Measurements from ENCODE around the gene ROR2. TPM values are rescaled to one million over a fixed set of nuclear protein-coding genes. Genes with fewer than 3 reads are reported as not detected.

The ROR2 gene
- total RNA-seq, 2 experiments from 2014 or later: 0.05 TPM

- ChIA-PET CTCF (no interaction called here), POLR2A (no interaction called here)
- Mint-ChIP-seq H3K9me3 (ENCODE audit: insufficient read depth) (no peaks in the 10 kb centered on the region), H3K36me3 (ENCODE audit: low read depth) (no peaks in the 10 kb centered on the region), H3K27me3 (ENCODE audit: low read depth) (peaks cover 8% of the 10 kb centered on the region), H3K27ac (no peak overlapping the region), H3K4me3 (no peak overlapping the region), H3K4me1 (ENCODE audit: low read depth) (no peaks in the 10 kb centered on the region)
- DNase-seq (no peak), ATAC-seq (no peak)
Observed at GRCh38 chr9:91664663-91665062, 285.4 kb downstream of the ROR2 start.

- DNase-seq (no peak), ATAC-seq (no peak)
- H3K27ac Mint-ChIP-seq: no peak overlapping the region
- H3K27me3 Mint-ChIP-seq (ENCODE audit: low read depth): peaks cover 6% of the 10 kb centered on the region
- H3K36me3 Mint-ChIP-seq (ENCODE audit: low read depth): no peaks in the 10 kb centered on the region
- no peaks in the 10 kb centered on the region for H3K9me3 Mint-ChIP-seq (ENCODE audit: insufficient read depth)
- H3K4me1 Mint-ChIP-seq (ENCODE audit: low read depth): no peaks in the 10 kb centered on the region
- ChIA-PET CTCF (no interaction called here), POLR2A (no interaction called here)
- H3K4me3 Mint-ChIP-seq: no peak overlapping the region
Observed at GRCh38 chr9:91663858-91664257, 286.2 kb downstream of the ROR2 start.

- Mint-ChIP-seq H3K9me3 (ENCODE audit: insufficient read depth) (no peaks in the 10 kb centered on the region), H3K4me1 (ENCODE audit: low read depth) (no peaks in the 10 kb centered on the region), H3K4me3 (no peak overlapping the region), H3K27me3 (ENCODE audit: low read depth) (peaks cover 4% of the 10 kb centered on the region), H3K36me3 (ENCODE audit: low read depth) (no peaks in the 10 kb centered on the region), H3K27ac (no peak overlapping the region)
- ATAC-seq (no peak), DNase-seq (no peak)
- ChIA-PET POLR2A (no interaction called here), CTCF (interaction anchor here (1.0 kb wide), 1 partner anchor 22 kb away, joined by 3 read pairs; no protein-coding TSS in a partner anchor)
Observed at GRCh38 chr9:91661451-91661850, 288.6 kb downstream of the ROR2 start.

GRCh38 chr9:91660521-91660920, 289.5 kb downstream of the ROR2 start:
- no peaks in the 10 kb centered on the region for H3K36me3 Mint-ChIP-seq (ENCODE audit: low read depth)
- no peak overlapping the region for H3K4me3 Mint-ChIP-seq
- no peak overlapping the region for H3K27ac Mint-ChIP-seq
- DNase-seq: no peak
- no peak for ATAC-seq
- H3K4me1 Mint-ChIP-seq (ENCODE audit: low read depth): no peaks in the 10 kb centered on the region
- ChIA-PET POLR2A (no interaction called here), CTCF (interaction anchor here (1.0 to 1.7 kb wide), 2 partner anchors 23 to 65 kb away, joined by 3 to 5 read pairs; no protein-coding TSS in a partner anchor)
- H3K9me3 Mint-ChIP-seq (ENCODE audit: insufficient read depth): no peaks in the 10 kb centered on the region
- peaks cover 2% of the 10 kb centered on the region for H3K27me3 Mint-ChIP-seq (ENCODE audit: low read depth)

- no peak overlapping the region for H3K4me3 Mint-ChIP-seq
- no peaks in the 10 kb centered on the region for H3K36me3 Mint-ChIP-seq (ENCODE audit: low read depth)
- DNase-seq (peak; percentile 25), ATAC-seq (no peak)
- no peaks in the 10 kb centered on the region for H3K9me3 Mint-ChIP-seq (ENCODE audit: insufficient read depth)
- H3K27me3 Mint-ChIP-seq (ENCODE audit: low read depth): peaks cover 2% of the 10 kb centered on the region
- ChIA-PET CTCF (interaction anchor here (1.5 to 1.7 kb wide), 2 partner anchors 66 to 68 kb away, joined by 5 to 6 read pairs; no protein-coding TSS in a partner anchor), POLR2A (no interaction called here)
- H3K4me1 Mint-ChIP-seq (ENCODE audit: low read depth): no peaks in the 10 kb centered on the region
- H3K27ac Mint-ChIP-seq: no peak overlapping the region
Observed at GRCh38 chr9:91659529-91660495, 290.2 kb downstream of the ROR2 start.

- Mint-ChIP-seq H3K4me3 (no peak overlapping the region), H3K4me1 (ENCODE audit: low read depth) (no peaks in the 10 kb centered on the region), H3K36me3 (ENCODE audit: low read depth) (no peaks in the 10 kb centered on the region), H3K27me3 (ENCODE audit: low read depth) (peaks cover 8% of the 10 kb centered on the region), H3K9me3 (ENCODE audit: insufficient read depth) (no peaks in the 10 kb centered on the region), H3K27ac (no peak overlapping the region)
- POLR2A ChIA-PET: no interaction called here
- CTCF ChIA-PET: interaction anchor here (1.5 to 1.7 kb wide), 2 partner anchors 67 to 69 kb away, joined by 5 to 6 read pairs; no protein-coding TSS in a partner anchor
- ATAC-seq (no peak), DNase-seq (no peak)
Observed at GRCh38 chr9:91658513-91659105, 291.4 kb downstream of the ROR2 start.

- Mint-ChIP-seq H3K36me3 (ENCODE audit: low read depth) (no peaks in the 10 kb centered on the region), H3K27me3 (ENCODE audit: low read depth) (peaks cover 15% of the 10 kb centered on the region), H3K9me3 (ENCODE audit: insufficient read depth) (no peaks in the 10 kb centered on the region), H3K4me1 (ENCODE audit: low read depth) (no peaks in the 10 kb centered on the region), H3K4me3 (no peak overlapping the region), H3K27ac (no peak overlapping the region)
- CTCF ChIA-PET: no interaction called here
- ATAC-seq: no peak
- POLR2A ChIA-PET: no interaction called here
- DNase-seq: no peak
Observed at GRCh38 chr9:91657501-91657900, 292.5 kb downstream of the ROR2 start.

GRCh38 chr9:91655658-91656057, 294.4 kb downstream of the ROR2 start:
- H3K27me3 Mint-ChIP-seq (ENCODE audit: low read depth): peaks cover 20% of the 10 kb centered on the region
- ATAC-seq: no peak

GRCh38 chr9:91655215-91655614, 294.8 kb downstream of the ROR2 start:
- ChIA-PET CTCF (no interaction called here), POLR2A (no interaction called here)
- Mint-ChIP-seq H3K9me3 (ENCODE audit: insufficient read depth) (no peaks in the 10 kb centered on the region), H3K4me3 (no peak overlapping the region), H3K4me1 (ENCODE audit: low read depth) (no peaks in the 10 kb centered on the region), H3K36me3 (ENCODE audit: low read depth) (no peaks in the 10 kb centered on the region), H3K27ac (no peak overlapping the region), H3K27me3 (ENCODE audit: low read depth) (peaks cover 21% of the 10 kb centered on the region)
- no peak for ATAC-seq
- DNase-seq: no peak

More at GRCh38 chr9:91655658-91656057, 294.4 kb downstream of the ROR2 start:
- H3K36me3 Mint-ChIP-seq (ENCODE audit: low read depth): no peaks in the 10 kb centered on the region
- no peaks in the 10 kb centered on the region for H3K4me1 Mint-ChIP-seq (ENCODE audit: low read depth)
- no peak for DNase-seq
- H3K4me3 Mint-ChIP-seq: no peak overlapping the region
- no peak overlapping the region for H3K27ac Mint-ChIP-seq
- ChIA-PET CTCF (no interaction called here), POLR2A (no interaction called here)
- no peaks in the 10 kb centered on the region for H3K9me3 Mint-ChIP-seq (ENCODE audit: insufficient read depth)

- H3K4me3 Mint-ChIP-seq: no peak overlapping the region
- no peaks in the 10 kb centered on the region for H3K36me3 Mint-ChIP-seq (ENCODE audit: low read depth)
- H3K27ac Mint-ChIP-seq: no peak overlapping the region
- no peaks in the 10 kb centered on the region for H3K4me1 Mint-ChIP-seq (ENCODE audit: low read depth)
- ATAC-seq: no peak
- CTCF ChIA-PET: no interaction called here
- DNase-seq: no peak
- H3K9me3 Mint-ChIP-seq (ENCODE audit: insufficient read depth): no peaks in the 10 kb centered on the region
- peaks cover 22% of the 10 kb centered on the region for H3K27me3 Mint-ChIP-seq (ENCODE audit: low read depth)
- POLR2A ChIA-PET: no interaction called here
Observed at GRCh38 chr9:91654527-91654926, 295.5 kb downstream of the ROR2 start.

- DNase-seq: no peak
- Mint-ChIP-seq H3K27ac (no peak overlapping the region), H3K9me3 (ENCODE audit: insufficient read depth) (no peaks in the 10 kb centered on the region), H3K4me1 (ENCODE audit: low read depth) (no peaks in the 10 kb centered on the region), H3K36me3 (ENCODE audit: low read depth) (no peaks in the 10 kb centered on the region), H3K27me3 (ENCODE audit: low read depth) (peaks cover 16% of the 10 kb centered on the region), H3K4me3 (no peak overlapping the region)
- ATAC-seq: no peak
- CTCF ChIA-PET: no interaction called here
- POLR2A ChIA-PET: no interaction called here
Observed at GRCh38 chr9:91647371-91647770, 302.7 kb downstream of the ROR2 start.

- DNase-seq: no peak
- POLR2A ChIA-PET: no interaction called here
Observed at GRCh38 chr9:91646702-91647101, 303.3 kb downstream of the ROR2 start.

More at GRCh38 chr9:91646702-91647101, 303.3 kb downstream of the ROR2 start:
- Mint-ChIP-seq H3K27me3 (ENCODE audit: low read depth) (peaks cover 15% of the 10 kb centered on the region), H3K27ac (no peak overlapping the region), H3K4me3 (no peak overlapping the region), H3K36me3 (ENCODE audit: low read depth) (no peaks in the 10 kb centered on the region), H3K4me1 (ENCODE audit: low read depth) (no peaks in the 10 kb centered on the region), H3K9me3 (ENCODE audit: insufficient read depth) (no peaks in the 10 kb centered on the region)
- CTCF ChIA-PET: interaction anchor here (0.7 kb wide), 1 partner anchor 202 kb away, joined by 3 read pairs; no protein-coding TSS in a partner anchor
- no peak for ATAC-seq

All from activated CD8-positive, alpha-beta T cell treated with anti-CD3 and anti-CD28 coated beads, Interleukin-2, amount 10 ng/mL, durations not matched to agents 7 days and 5 days (primary cell).